HG03439 (cell line): ENCODE measurements around the gene LRRC26.

Source experiments
- ATAC-seq: cut with Tn5 transposase; IDR thresholded peaks from one replicate; pipeline ENCODE4 v1.9.1; 2021; ENCODE audit warnings: mild to moderate bottlenecking, moderate library complexity; ENCODE audit not compliant: unreplicated experiment

LRRC26 gene

GRCh38 chr9:137199411-137200121, 29.7 kb upstream of the LRRC26 start:
- ATAC-seq, result no peak

- no peak for ATAC-seq
These were observed 29.0 kb upstream of the LRRC26 start for GRCh38 chr9:137198902-137199283.

GRCh38 chr9:137198051-137198901, 28.4 kb upstream of the LRRC26 start:
- ATAC-seq, result no peak

DNA sequence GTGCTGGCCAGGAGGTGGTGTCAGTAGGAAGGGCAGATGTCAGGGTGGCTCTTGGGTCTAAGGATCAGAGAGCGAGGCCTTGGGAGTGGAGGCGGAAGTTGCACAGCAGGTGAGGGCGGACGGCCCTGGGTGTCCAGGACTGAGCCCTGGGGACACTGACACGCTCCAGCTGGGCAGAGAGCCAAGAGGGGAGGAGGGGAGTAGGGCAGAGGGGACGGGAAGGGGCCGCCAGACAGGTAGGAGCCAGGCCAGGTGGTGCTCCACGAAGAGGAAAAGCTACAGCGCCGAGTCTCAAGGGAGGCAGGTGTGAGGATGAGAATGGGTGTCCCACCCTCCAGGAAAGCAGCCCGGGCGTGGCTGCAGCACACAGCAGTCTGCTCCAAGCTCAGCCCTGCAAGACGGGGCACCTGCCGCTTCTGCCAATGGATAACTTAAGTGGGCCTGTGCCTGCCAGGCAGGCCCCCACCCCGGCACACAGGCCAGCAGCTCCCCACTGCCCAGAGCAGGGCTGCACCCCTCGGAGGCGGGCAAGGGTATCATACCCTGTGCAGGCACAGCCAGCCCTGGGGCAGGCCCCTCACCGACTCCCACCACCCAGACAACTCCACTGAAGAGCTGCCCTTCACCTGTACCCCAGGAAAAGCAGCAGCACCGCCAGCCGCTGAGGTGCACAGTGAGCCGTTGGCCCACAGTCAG, 25.8 kb upstream of the LRRC26 start:
- ATAC-seq, result no peak

- ATAC-seq, result no peak
These were observed 25.1 kb upstream of the LRRC26 start for GRCh38 chr9:137194909-137195308.

- ATAC-seq, result no peak
These were observed 24.5 kb upstream of the LRRC26 start for GRCh38 chr9:137194388-137194787.

DNA sequence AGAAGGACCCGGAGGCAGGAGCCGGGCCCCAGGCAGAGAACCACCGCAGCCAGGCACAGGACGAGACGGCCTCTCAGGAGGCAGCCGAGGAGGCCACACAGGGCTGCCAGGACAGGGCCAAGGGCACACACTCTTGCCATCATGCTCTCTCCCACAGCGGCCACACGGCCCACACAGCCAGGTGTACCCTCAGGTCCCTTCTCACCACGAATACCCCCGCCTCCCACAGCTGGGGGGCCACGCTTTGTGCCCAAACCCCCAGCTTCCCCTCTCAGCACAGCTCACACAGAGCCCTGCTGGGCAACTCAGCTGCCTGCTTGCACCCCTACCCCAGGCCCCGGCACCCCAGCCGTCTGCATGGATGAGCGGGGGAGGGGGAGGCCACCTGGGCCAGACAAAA, 23.9 kb upstream of the LRRC26 start:
- no peak for ATAC-seq

DNA sequence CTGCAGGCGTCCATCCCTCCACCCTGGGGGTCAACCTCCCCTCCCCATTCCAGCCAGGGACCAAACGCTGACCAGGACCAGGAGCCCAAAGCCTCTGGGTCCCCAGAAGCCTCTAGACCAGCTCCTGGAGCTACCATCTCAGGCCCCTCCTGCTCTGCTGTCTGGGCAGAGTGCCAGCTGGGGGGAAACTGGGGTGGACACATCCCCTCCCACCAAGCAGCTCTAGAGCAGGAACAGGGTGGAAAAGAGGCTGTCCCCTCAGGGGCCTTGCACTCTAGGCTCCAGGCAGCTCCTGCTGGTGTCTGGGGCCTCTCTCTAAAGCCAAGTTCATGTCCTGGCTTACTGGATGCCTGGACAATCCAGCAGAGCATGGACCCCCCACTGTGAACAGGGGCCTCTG, 23.0 kb upstream of the LRRC26 start:
- ATAC-seq, result no peak

DNA sequence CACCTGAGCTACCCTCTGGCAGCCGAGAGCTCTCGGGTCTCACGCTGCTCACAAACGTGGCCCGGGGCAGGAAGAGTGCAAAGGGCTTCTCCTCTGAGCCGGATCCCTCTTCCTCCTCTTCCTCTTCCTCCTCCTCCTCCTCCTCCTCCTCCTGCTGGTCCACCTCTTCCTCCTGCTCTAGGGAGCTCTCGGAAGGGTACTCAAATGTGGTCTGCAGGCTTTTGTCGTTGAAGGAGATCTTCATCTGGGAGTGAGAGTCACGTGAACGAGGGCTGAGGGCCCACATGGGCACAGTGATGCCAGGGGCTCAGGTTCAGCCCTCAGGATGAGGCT, 22.6 kb upstream of the LRRC26 start:
- ATAC-seq, result no peak

DNA sequence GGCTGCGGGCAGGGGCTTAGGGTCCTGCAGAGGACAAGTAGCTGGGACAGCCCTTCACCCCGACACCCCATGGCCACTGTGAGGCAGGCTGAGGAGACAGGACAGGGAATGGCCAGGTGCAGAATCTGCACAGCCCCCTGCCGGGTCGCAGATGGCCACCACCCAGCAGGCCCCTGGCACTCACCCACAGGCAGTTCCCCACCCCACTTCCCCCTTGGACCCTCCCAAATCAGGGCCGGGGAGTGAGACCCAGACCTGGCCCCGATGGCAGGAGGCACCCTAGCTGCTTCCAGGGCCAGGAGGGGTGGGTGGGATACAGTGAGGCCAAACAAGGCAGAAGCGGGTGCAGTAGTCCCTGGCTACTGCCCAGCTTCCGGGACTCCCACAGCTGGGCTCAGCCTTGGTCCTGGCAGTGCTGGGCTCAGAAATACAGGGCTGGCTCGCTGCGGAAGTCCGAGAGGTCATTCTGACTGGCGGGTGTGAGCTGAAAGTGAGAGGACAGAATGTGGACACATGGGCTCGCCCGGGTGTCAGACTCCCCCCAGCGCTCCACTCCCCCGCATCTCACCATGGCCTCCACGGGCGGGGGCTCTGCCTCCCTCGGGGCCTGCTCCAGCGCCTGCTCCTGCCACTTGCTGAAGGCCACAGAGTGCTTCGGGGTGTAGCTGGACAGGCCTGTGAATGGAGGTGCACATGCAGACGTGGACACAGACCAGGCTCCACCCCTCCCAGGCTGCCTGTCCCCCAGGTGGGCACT, 22.0 kb upstream of the LRRC26 start:
- no peak for ATAC-seq

- ATAC-seq, result no peak
These were observed 21.4 kb upstream of the LRRC26 start for GRCh38 chr9:137191245-137191644.

DNA sequence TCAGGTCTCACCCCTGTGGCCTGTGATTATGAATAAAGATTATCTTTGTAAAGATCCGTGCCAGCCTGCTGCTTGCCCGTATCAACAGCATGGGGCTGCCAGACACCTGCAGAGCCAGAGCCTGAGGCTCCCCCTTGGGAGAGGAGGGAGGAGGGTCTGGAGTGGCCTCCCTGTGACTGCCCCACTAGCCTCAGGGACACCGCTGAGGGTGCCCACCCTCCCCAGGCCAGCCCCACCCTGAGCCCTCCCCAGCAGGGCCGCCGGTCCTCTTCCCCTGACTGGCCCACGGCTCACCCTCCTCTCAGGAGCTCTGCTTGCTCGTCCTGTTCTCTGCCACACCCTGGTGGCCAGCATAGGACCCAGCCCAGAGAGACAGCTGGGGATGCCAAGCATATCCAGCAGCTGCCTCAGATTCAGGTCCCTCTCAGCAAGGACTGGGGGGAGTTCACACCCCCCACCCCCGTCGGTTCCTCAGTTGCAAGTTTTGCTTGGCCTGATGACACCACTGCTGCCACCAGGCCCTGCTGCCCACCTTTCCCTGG, 20.5 kb upstream of the LRRC26 start:
- ATAC-seq, result no peak

GRCh38 chr9:137189297-137190295, 19.7 kb upstream of the LRRC26 start:
- ATAC-seq, result no peak

- ATAC-seq, result peak; percentile 75
These were observed 18.8 kb upstream of the LRRC26 start, which contains the start of the genes ANAPC2 and SSNA1 for GRCh38 chr9:137188490-137189296. Gene ANAPC2, minus strand, starts transcription at chr9:137188560. Its CDS starts 28 bp downstream, at chr9:137188532. Gene SSNA1, plus strand, starts transcription at chr9:137188676. Its CDS starts 51 bp downstream, at chr9:137188727.

- no peak for ATAC-seq
These were observed 18.2 kb upstream of the LRRC26 start for GRCh38 chr9:137188086-137188489.

- ATAC-seq, result no peak
These were observed 17.5 kb upstream of the LRRC26 start for GRCh38 chr9:137187386-137187785.

GRCh38 chr9:137186385-137186784, 16.5 kb upstream of the LRRC26 start:
- ATAC-seq, result no peak

GRCh38 chr9:137185921-137186320, 16.1 kb upstream of the LRRC26 start:
- no peak for ATAC-seq
